CD14-positive monocyte (primary cell): ENCODE data around the gene SUV39H1. TPM values are rescaled to one million over a fixed set of nuclear protein-coding genes. Genes with fewer than 3 reads are reported as not detected.
A peak's percentile ranks its signal among the peaks of the same experiment; 100 is the strongest.

Experiments
- DNase-seq, 3 donors: peaks; one replicate each; pipeline ENCODE4 v3.0.0-alpha.2; 2011 to 2022
- H2AFZ ChIP-seq: 2 replicates; pipeline ENCODE4 v1.6.0; 2012; ENCODE audit warnings: mild to moderate bottlenecking, low read depth, low read length, inconsistent platforms; ENCODE audit not compliant: insufficient read depth, poor library complexity, severe bottlenecking
- H3K27ac ChIP-seq, 2 donors: 1 replicate in 1 of 2; 2 replicates in 1 of 2; pipeline ENCODE4 v1.5.1; 2012 to 2013; ENCODE audit warnings: low read length in 2 of 2, control low read depth in 1 of 2, inconsistent platforms in 1 of 2, low read depth in 1 of 2, mild to moderate bottlenecking in 1 of 2
- H3K27me3 ChIP-seq, 2 donors: one replicate each; pipeline versions ENCODE4 v1.6.0 to v1.6.1; 2011 to 2013; ENCODE audit warnings: low read length in 2 of 2; ENCODE audit not compliant: control insufficient read depth in 2 of 2, insufficient read depth in 2 of 2
- H3K36me3 ChIP-seq, 2 donors: replicated peaks in 1 of 2; 1 replicate in 1 of 2; 2 replicates in 1 of 2; pipeline versions ENCODE4 v1.5.1 to v1.6.1; 2012 to 2013; ENCODE audit warnings: low read length in 2 of 2, control low read depth in 1 of 2, inconsistent platforms in 1 of 2, mild to moderate bottlenecking in 1 of 2; ENCODE audit not compliant: insufficient read depth in 2 of 2, control insufficient read depth in 1 of 2
- H3K4me1 ChIP-seq, 2 donors: 1 replicate in 1 of 2; 2 replicates in 1 of 2; pipeline versions ENCODE4 v1.5.1 to v1.6.1; 2012 to 2013; ENCODE audit warnings: low read length in 2 of 2, control low read depth in 1 of 2, inconsistent platforms in 1 of 2, mild to moderate bottlenecking in 1 of 2, moderate library complexity in 1 of 2; ENCODE audit not compliant: insufficient read depth in 2 of 2, control insufficient read depth in 1 of 2
- H3K4me2 ChIP-seq: replicated peaks from 2 replicates; pipeline ENCODE3; 2012; ENCODE audit warnings: low read length, moderate library complexity, mild to moderate bottlenecking; ENCODE audit not compliant: poor library complexity, severe bottlenecking; ENCODE audit errors: extremely low read depth
- H3K4me3 ChIP-seq, 3 experiments: fragments of 200-600 bp in 1 of 3; sonication (generic) in 1 of 3; replicated peaks in 1 of 3; 1 replicate in 2 of 3; 2 replicates in 1 of 3; pipeline ENCODE4 v1.5.1; 2011 to 2013; ENCODE audit warnings: low read length in 3 of 3, mild to moderate bottlenecking in 3 of 3, control low read depth in 2 of 3, low read depth in 2 of 3, inconsistent platforms in 1 of 3, moderate library complexity in 1 of 3
- H3K79me2 ChIP-seq: 2 replicates; pipeline ENCODE4 v1.6.0; 2012; ENCODE audit warnings: mild to moderate bottlenecking, control low read depth, inconsistent platforms, low read length, moderate library complexity; ENCODE audit not compliant: insufficient read depth
- H3K9ac ChIP-seq: 2 replicates; pipeline ENCODE4 v1.6.0; 2017; ENCODE audit warnings: low read length, mild to moderate bottlenecking; ENCODE audit not compliant: insufficient read depth, poor library complexity, severe bottlenecking
- H3K9me3 ChIP-seq, 2 donors: replicated peaks in 1 of 2; 1 replicate in 1 of 2; 2 replicates in 1 of 2; pipeline versions ENCODE4 v1.5.1 to v1.6.1; 2012 to 2013; ENCODE audit warnings: low read length in 2 of 2, control low read depth in 1 of 2; ENCODE audit not compliant: control insufficient read depth in 1 of 2, insufficient read depth in 1 of 2
- H4K20me1 ChIP-seq: 2 replicates; pipeline ENCODE4 v1.6.0; 2012; ENCODE audit warnings: mild to moderate bottlenecking, low read length, control low read depth, moderate library complexity; ENCODE audit not compliant: insufficient read depth
- H3K27ac Mint-ChIP-seq, 7 donors: one replicate each; pipeline ENCODE4 v1.8.0; 2020; ENCODE audit warnings: mild to moderate bottlenecking in 7 of 7, mixed read lengths in 7 of 7, moderate library complexity in 6 of 7, inconsistent platforms in 2 of 7
- H3K27me3 Mint-ChIP-seq, 3 donors: one replicate each; pipeline ENCODE4 v1.8.0; 2021 to 2022; ENCODE audit warnings: low read depth in 3 of 3, mild to moderate bottlenecking in 3 of 3, mixed read lengths in 3 of 3, moderate library complexity in 3 of 3, inconsistent platforms in 1 of 3
- H3K36me3 Mint-ChIP-seq, 2 donors: one replicate each; pipeline ENCODE4 v1.8.0; 2020; ENCODE audit warnings: mixed read lengths in 2 of 2, inconsistent platforms in 1 of 2, mild to moderate bottlenecking in 1 of 2
- H3K4me1 Mint-ChIP-seq: one replicate; pipeline ENCODE4 v1.8.0; 2020; ENCODE audit warnings: mild to moderate bottlenecking, mixed read lengths
- H3K4me3 Mint-ChIP-seq, 2 donors: one replicate each; pipeline ENCODE4 v1.8.0; 2020; ENCODE audit warnings: mild to moderate bottlenecking in 2 of 2, mixed read lengths in 2 of 2, moderate library complexity in 1 of 2
- H3K9me3 Mint-ChIP-seq, 7 donors: one replicate each; pipeline ENCODE4 v1.8.0; 2020 to 2022; ENCODE audit warnings: mixed read lengths in 7 of 7, mild to moderate bottlenecking in 6 of 7, moderate library complexity in 6 of 7, inconsistent platforms in 2 of 7
- CTCF ChIP-seq: fragments of 200-600 bp; IDR thresholded peaks from one replicate; pipeline ENCODE4 v1.8.0; 2022; ENCODE audit warnings: antibody characterized with exemption, mild to moderate bottlenecking
- WGBS: methylation state at CpG from one replicate; pipeline ENCODE4 v1.1.5; 2013; ENCODE audit warnings: missing lambda C conversion rate; ENCODE audit not compliant: insufficient coverage; 5-methylcytosine and 5-hydroxymethylcytosine counted together
- intact Hi-C, 2 donors: fragments of 100-400 bp; cut with micrococcal nuclease; formaldehyde crosslinking; loops; one replicate each; pipeline versions ENCODE4 v1.15.0 to v1.15.1; 2023
- polyA plus RNA-seq, 3 donors: library from polyadenylated mRNA; depleted of rRNA in 1 of 3; unstranded in 2 of 3; stranded (reverse) in 1 of 3; fragments of 300-500 nt in 2 of 3; fragments of >200 nt in 1 of 3; fragmentation: Illumina TruSeq in 2 of 3; gene quantifications; 1 replicate in 2 of 3; 2 replicates in 1 of 3; pipeline ENCODE4 v1.2.3, GENCODE V29; 2012 to 2021

SUV39H1 gene
- polyA plus RNA-seq, 3 donors: 2.8 to 3.4 (median 2.9) TPM

- intact Hi-C loops: loop anchor here in 1 of 2 donors (10.0 kb wide), 1 partner anchor 101 kb away; the partner anchor contains the start of gene HDAC6
- Histone ChIP-seq H3K9me3 (no peaks in the 10 kb centered on the region), H2AFZ (no peak overlapping the region), H4K20me1 (no peaks in the 10 kb centered on the region), H3K4me3 (no peak overlapping the region), H3K9ac (no peak overlapping the region), H3K36me3 (peaks cover 30 to 81% of the 10 kb centered on the region in 2 donors), H3K4me2 (no peak overlapping the region), H3K27me3 (no peaks in the 10 kb centered on the region), H3K79me2 (peaks cover 55% of the 10 kb centered on the region), H3K4me1 (no peaks in the 10 kb centered on the region), H3K27ac (peak overlapping the region in 1 of 2 donors; percentile 31)
- no peak overlapping the region for H3K4me3 Mint-ChIP-seq
- H3K4me1 Mint-ChIP-seq: peaks cover 5% of the 10 kb centered on the region
- no peak for TF ChIP-seq CTCF
- WGBS: no CpG with 5 or more reads among the region's 4 CpGs
- H3K27me3 Mint-ChIP-seq: peaks cover 0 to 6% (median 0%) of the 10 kb centered on the region in 3 donors
- no peak for DNase-seq
- peak overlapping the region in 1 of 7 donors; percentile 60 for H3K27ac Mint-ChIP-seq
- no peaks in the 10 kb centered on the region for H3K9me3 Mint-ChIP-seq
- H3K36me3 Mint-ChIP-seq: peaks cover 51 to 59% of the 10 kb centered on the region in 2 donors
Observed at GRCh38 chrX:48703642-48704481, 7.3 kb downstream of the SUV39H1 start.

GRCh38 chrX:48705871-48706270 lies 9.3 kb downstream of the SUV39H1 start:
- Histone ChIP-seq H2AFZ (no peak overlapping the region), H3K4me2 (no peak overlapping the region), H3K79me2 (peaks cover 38% of the 10 kb centered on the region), H3K36me3 (peaks cover 26 to 64% of the 10 kb centered on the region in 2 donors), H3K9me3 (no peaks in the 10 kb centered on the region), H3K4me3 (no peak overlapping the region), H3K4me1 (no peaks in the 10 kb centered on the region), H3K27me3 (no peaks in the 10 kb centered on the region), H3K9ac (no peak overlapping the region), H4K20me1 (no peaks in the 10 kb centered on the region), H3K27ac (no peak overlapping the region)
- Mint-ChIP-seq H3K36me3 (peaks cover 40 to 46% of the 10 kb centered on the region in 2 donors), H3K4me3 (no peak overlapping the region), H3K27me3 (peaks cover 0 to 7% (median 0%) of the 10 kb centered on the region in 3 donors), H3K27ac (peak overlapping the region in 3 of 7 donors; percentile 6 to 82 (median 14)), H3K9me3 (no peaks in the 10 kb centered on the region), H3K4me1 (peaks cover 5% of the 10 kb centered on the region)
- intact Hi-C loops: loop anchor here in 1 of 2 donors (10.0 kb wide), 1 partner anchor 99 kb away; the partner anchor contains the start of gene HDAC6
- no peak for TF ChIP-seq CTCF
- WGBS: 93% methylated on average over 6 of the region's 12 CpGs
- no peak for DNase-seq
